GM12875 (cell line): Measurements from ENCODE around the gene CREM.
"Not testable (repeated sequence)": the region's sequence is repeated elsewhere in the genome, so short reads cannot be mapped to it uniquely, and the experiment has no call there.

Experiments
- H3K4me3 ChIP-seq: one replicate; pipeline ENCODE4 v1.5.1; 2011; ENCODE audit warnings: low read depth, low read length, control low read depth
- TF ChIP-seq, protein P1 (sequence below): IDR thresholded peaks from 2 replicates; pipeline ENCODE4 v1.5.1; 2011; ENCODE audit warnings: low read depth, mild to moderate bottlenecking, control low read depth, inconsistent platforms, low read length, moderate library complexity, borderline replicate concordance; ENCODE audit not compliant: insufficient read depth

CREM gene

DNA sequence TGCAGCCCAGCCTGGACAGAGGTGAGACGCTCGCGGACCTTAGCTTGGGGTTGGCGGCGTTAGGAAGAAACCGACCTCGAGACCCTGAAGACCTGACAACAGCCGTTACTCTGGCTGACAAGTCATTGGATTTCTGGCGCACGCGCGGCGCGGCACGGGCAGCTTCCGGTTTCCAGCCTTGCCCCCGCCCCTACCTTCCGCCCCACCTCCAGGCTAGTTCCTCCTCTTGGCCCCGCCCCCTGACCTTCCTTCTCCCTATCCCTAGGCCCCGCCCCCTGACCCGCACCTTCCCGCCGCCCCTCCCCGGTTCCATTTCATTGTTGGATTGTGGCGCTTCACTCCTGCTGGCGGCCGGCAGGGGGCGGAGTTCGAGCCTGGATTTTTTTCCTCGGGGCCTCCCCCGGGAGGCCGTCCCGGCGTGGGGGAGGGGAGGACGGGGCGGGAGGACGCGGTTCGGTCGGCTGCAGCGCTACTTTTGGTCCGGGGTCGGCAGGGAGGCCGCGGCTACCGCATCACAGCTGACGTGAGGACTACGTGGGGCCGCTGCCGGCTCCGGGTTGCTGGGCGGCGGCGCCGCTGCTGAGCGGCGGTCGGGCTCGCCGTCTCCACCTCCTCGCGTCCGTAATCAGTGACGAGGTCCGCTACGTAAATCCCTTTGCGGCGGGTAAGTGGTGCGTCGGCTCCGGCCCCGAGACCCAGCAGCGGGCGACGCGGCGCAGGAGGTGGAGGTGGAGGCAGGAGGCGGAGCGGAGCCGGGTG lies at the start of gene CREM:
CREM (plus strand) TSS at position 317 of the 759 bp plus-strand sequence. CDS start 10,990 bp downstream, outside the sequence.
- H3K4me3 ChIP-seq: peak within 1 kb of the TSS; percentile 93

DNA sequence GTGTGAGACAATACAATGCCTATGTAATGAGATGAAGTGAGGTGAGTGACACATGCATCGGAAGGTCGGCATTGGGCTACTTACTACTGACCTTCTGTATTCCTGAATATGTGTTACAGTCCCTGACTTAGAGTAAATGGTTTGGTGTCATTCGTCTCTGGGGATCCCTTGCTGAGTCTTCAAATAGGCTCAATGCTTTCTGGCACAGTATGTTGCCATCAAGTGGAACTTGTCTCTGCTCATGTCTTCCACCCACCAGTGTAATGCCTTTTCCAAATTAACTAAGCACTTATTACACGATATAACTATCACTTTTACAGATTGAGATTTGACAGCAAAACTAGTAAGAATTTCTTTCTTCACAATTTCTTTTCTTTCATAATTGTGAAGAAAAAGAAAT lies 47.4 kb upstream of the CREM start:
- TF ChIP-seq, protein P1, sequence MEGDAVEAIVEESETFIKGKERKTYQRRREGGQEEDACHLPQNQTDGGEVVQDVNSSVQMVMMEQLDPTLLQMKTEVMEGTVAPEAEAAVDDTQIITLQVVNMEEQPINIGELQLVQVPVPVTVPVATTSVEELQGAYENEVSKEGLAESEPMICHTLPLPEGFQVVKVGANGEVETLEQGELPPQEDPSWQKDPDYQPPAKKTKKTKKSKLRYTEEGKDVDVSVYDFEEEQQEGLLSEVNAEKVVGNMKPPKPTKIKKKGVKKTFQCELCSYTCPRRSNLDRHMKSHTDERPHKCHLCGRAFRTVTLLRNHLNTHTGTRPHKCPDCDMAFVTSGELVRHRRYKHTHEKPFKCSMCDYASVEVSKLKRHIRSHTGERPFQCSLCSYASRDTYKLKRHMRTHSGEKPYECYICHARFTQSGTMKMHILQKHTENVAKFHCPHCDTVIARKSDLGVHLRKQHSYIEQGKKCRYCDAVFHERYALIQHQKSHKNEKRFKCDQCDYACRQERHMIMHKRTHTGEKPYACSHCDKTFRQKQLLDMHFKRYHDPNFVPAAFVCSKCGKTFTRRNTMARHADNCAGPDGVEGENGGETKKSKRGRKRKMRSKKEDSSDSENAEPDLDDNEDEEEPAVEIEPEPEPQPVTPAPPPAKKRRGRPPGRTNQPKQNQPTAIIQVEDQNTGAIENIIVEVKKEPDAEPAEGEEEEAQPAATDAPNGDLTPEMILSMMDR: no peak
- no peak overlapping the region for H3K4me3 ChIP-seq

More for the DNA sequence above, at the start of gene CREM:
- TF ChIP-seq, protein P1: peak; percentile 80

- TF ChIP-seq, protein P1: no peak
- H3K4me3 ChIP-seq: no peak overlapping the region
Observed at GRCh38 chr10:35079763-35080162, 46.9 kb upstream of the CREM start.

DNA sequence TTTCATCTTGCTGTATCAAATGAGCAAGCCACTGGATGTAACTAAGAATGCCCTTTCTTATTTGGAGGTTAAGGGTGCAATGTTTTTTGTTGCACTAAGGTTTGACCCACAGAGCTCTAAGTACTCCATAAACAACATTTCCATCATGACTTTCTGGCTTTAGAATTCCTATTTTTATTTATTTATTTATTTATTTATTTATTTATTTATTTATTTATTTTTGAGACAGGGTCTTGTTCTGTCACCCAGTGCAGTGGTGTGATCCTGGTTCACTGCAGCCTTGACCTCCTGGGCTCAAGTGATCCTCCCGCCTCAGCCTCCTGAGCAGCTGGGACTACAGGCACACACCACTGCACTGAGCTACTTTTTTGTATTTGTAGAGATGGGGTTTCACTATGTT lies 46.4 kb upstream of the CREM start:
- not testable (repeated sequence) for H3K4me3 ChIP-seq

GRCh38 chr10:35083242-35083641 lies 43.4 kb upstream of the CREM start:
- no peak overlapping the region for H3K4me3 ChIP-seq
- TF ChIP-seq, protein P1: no peak

DNA sequence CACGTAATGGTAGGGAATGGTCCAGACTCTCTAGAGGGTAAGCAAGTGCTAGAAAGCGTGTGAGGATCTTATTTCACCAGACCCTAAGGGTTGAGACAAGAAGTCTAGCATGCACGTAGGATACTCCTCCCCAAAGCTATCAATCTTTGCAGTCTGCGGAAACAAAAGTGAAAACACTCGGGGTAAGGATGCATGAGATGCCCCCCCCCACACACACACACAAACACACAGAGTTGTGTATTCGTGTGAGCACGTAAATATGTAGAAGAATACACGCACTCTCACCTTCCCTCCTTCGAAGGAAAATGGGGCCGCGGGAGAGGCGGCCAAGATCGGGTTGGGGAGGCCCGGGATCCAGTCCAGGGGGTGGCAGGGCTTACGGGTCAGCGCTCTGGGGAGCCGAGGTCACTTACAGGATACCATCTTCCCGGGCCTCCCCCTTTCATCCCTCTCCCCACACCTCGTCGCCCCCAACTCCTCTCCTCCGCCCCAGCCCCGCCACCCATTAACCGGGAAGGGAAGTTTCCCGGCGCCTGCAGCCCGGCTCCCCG lies 37.0 kb upstream of the CREM start:
- TF ChIP-seq, protein P1: no peak
- peak overlapping the region; percentile 93 for H3K4me3 ChIP-seq

GRCh38 chr10:35090162-35090954 lies 36.3 kb upstream of the CREM start, which contains the start of gene CUL2:
TSS of gene CUL2 (minus strand) at chr10:35090341. CDS start at chr10:35071317, 19,024 bp downstream.
- peak within 1 kb of the TSS; percentile 93 for H3K4me3 ChIP-seq
- TF ChIP-seq, protein P1: no peak
